Upper lobe of left lung (tissue), 6 donors: ENCODE data around the gene PRR5. TPM values are rescaled to one million over a fixed set of nuclear protein-coding genes. Genes with fewer than 3 reads are reported as not detected.

Experiments
- ATAC-seq, 2 donors: fragments of 200-7000 bp; cut with Tn5 transposase; one replicate each; pipeline ENCODE4 v1.9.1; 2022; ENCODE audit warnings: mild to moderate bottlenecking in 2 of 2, moderate library complexity in 2 of 2; ENCODE audit not compliant: low FRiP score in 2 of 2
- DNase-seq, 2 donors: peaks; one replicate each; pipeline ENCODE4 v3.0.0-alpha.2; 2019 to 2020
- H3K27ac ChIP-seq, 4 donors: fragments of 200-600 bp; sonication (generic); one replicate each; pipeline ENCODE4 v1.5.1; 2016 to 2019
- H3K27me3 ChIP-seq, 4 donors: fragments of 200-600 bp; sonication (generic); one replicate each; pipeline ENCODE4 v1.5.1; 2017 to 2019
- H3K36me3 ChIP-seq, 4 donors: fragments of 200-600 bp; sonication (generic); one replicate each; pipeline ENCODE4 v1.5.1; 2016 to 2019
- H3K4me1 ChIP-seq, 4 donors: fragments of 200-600 bp; sonication (generic); one replicate each; pipeline ENCODE4 v1.5.1; 2018 to 2019
- H3K4me3 ChIP-seq, 4 donors: fragments of 200-600 bp; sonication (generic); one replicate each; pipeline ENCODE4 v1.5.1; 2017 to 2019; ENCODE audit warnings: mild to moderate bottlenecking in 2 of 4, moderate library complexity in 1 of 4
- H3K9me3 ChIP-seq, 4 donors: fragments of 200-600 bp; sonication (generic); one replicate each; pipeline ENCODE4 v1.5.1; 2018 to 2019
- CTCF ChIP-seq, 6 experiments: fragments of 450-650 bp in 4 of 6; fragments of 200-600 bp in 2 of 6; sonication (generic) in 2 of 6; IDR thresholded peaks; one replicate each; pipeline ENCODE4 v1.5.1; 2016 to 2019; ENCODE audit warnings: antibody characterized with exemption in 6 of 6
- EP300 ChIP-seq, 4 donors: sonication (generic); formaldehyde crosslinking; IDR thresholded peaks; one replicate each; pipeline ENCODE4 v1.5.1; 2017; ENCODE audit warnings: antibody characterized with exemption in 4 of 4, control low read depth in 2 of 4
- POLR2A ChIP-seq, 4 donors: fragments of 450-650 bp; IDR thresholded peaks; one replicate each; pipeline ENCODE4 v1.5.1; 2016 to 2017; ENCODE audit warnings: antibody characterized with exemption in 4 of 4, mild to moderate bottlenecking in 2 of 4
- POLR2AphosphoS5 ChIP-seq, 2 donors: sonication (generic); formaldehyde crosslinking; IDR thresholded peaks; one replicate each; pipeline ENCODE4 v1.5.1; 2017; ENCODE audit warnings: antibody characterized with exemption in 2 of 2
- WGBS, 2 donors: methylation state at CpG; one replicate each; pipeline ENCODE4 v1.1.5; 2017 to 2018; 5-methylcytosine and 5-hydroxymethylcytosine counted together
- total RNA-seq, 6 donors: library from RNA; depleted of rRNA in 4 of 6; stranded (reverse); fragments of >200 nt in 4 of 6; gene quantifications; one replicate each; pipeline versions ENCODE4 v1.1.0 to v1.2.1, GENCODE V29; 2016 to 2021
- donor health status: DM: no; HTN: no; CAD: no; lungs with moderate emphysema.
- donor health status: DM: no; HTN: yes; CAD: no; lungs with severe emphysema.

PRR5 gene
- total RNA-seq, 6 donors from 2014 or later, result 13.1 to 68.1 (median 15.8) TPM

GRCh38 chr22:44661070-44661469 lies 40.9 kb upstream of the PRR5 start:
- TF ChIP-seq POLR2A (IDR thresholded peaks at IDR 0.05), result no peak
- no peak for TF ChIP-seq EP300 (IDR thresholded peaks at IDR 0.05)
- TF ChIP-seq POLR2AphosphoS5 (IDR thresholded peaks at IDR 0.05), result no peak
- no peak for TF ChIP-seq CTCF (IDR thresholded peaks at IDR 0.05)
- Histone ChIP-seq H3K36me3 (no peaks in the 10 kb centered on the region), H3K9me3 (no peaks in the 10 kb centered on the region), H3K27me3 (no peaks in the 10 kb centered on the region), H3K4me1 (peaks cover 19 to 33% (median 29%) of the 10 kb centered on the region in 4 donors), H3K4me3 (no peak overlapping the region), H3K27ac (no peak overlapping the region)
- WGBS, 2 donors, result 71 to 82% methylated on average over 10 to 14 of the region's 14 CpGs
- no peak for DNase-seq
- peak in 1 of 2 donors; percentile 45 for ATAC-seq

- no peak for ATAC-seq
- TF ChIP-seq POLR2AphosphoS5 (IDR thresholded peaks at IDR 0.05) (no peak), EP300 (IDR thresholded peaks at IDR 0.05) (no peak), POLR2A (IDR thresholded peaks at IDR 0.05) (no peak), CTCF (IDR thresholded peaks at IDR 0.05) (no peak)
- Histone ChIP-seq H3K27me3 (no peaks in the 10 kb centered on the region), H3K36me3 (no peaks in the 10 kb centered on the region), H3K27ac (no peak overlapping the region), H3K4me3 (no peak overlapping the region), H3K9me3 (no peaks in the 10 kb centered on the region), H3K4me1 (peaks cover 19 to 40% (median 29%) of the 10 kb centered on the region in 4 donors)
- WGBS, 2 donors, result 73 to 75% methylated on average over 10 to 14 of the region's 14 CpGs
- DNase-seq, result no peak
Measured at GRCh38 chr22:44661659-44662569, 40.1 kb upstream of the PRR5 start.

- DNase-seq, result no peak
- no peaks in the 10 kb centered on the region for H3K9me3 ChIP-seq
- peaks cover 19 to 51% (median 29%) of the 10 kb centered on the region in 4 donors for H3K4me1 ChIP-seq
- TF ChIP-seq POLR2A (IDR thresholded peaks at IDR 0.05), result no peak
- TF ChIP-seq POLR2AphosphoS5 (IDR thresholded peaks at IDR 0.05), result no peak
- no peak for TF ChIP-seq EP300 (IDR thresholded peaks at IDR 0.05)
- no peak for TF ChIP-seq CTCF (IDR thresholded peaks at IDR 0.05)
- peak overlapping the region in 1 of 4 donors; percentile 48 for H3K27ac ChIP-seq
- WGBS, 2 donors, result 92 to 93% methylated on average over 4 to 5 of the region's 5 CpGs
- no peaks in the 10 kb centered on the region for H3K36me3 ChIP-seq
- no peak overlapping the region for H3K4me3 ChIP-seq
- peaks cover 0 to 3% (median 0%) of the 10 kb centered on the region in 4 donors for H3K27me3 ChIP-seq
- no peak for ATAC-seq
Measured at GRCh38 chr22:44663256-44663999, 38.6 kb upstream of the PRR5 start.

- TF ChIP-seq POLR2AphosphoS5 (IDR thresholded peaks at IDR 0.05) (peak in 1 of 2 donors; percentile 28), POLR2A (IDR thresholded peaks at IDR 0.05) (no peak)
- Histone ChIP-seq H3K27me3 (peaks cover 0 to 8% (median 3%) of the 10 kb centered on the region in 4 donors), H3K27ac (peak overlapping the region in 3 of 4 donors; percentile 48 to 56 (median 55)), H3K9me3 (no peaks in the 10 kb centered on the region), H3K36me3 (no peaks in the 10 kb centered on the region), H3K4me3 (no peak overlapping the region), H3K4me1 (peaks cover 20 to 50% (median 29%) of the 10 kb centered on the region in 4 donors)
- peak in 1 of 2 donors; percentile 67 for DNase-seq
- peak in 1 of 2 donors; percentile 61 for ATAC-seq
- 26 to 46% methylated on average over 2 to 11 of the region's 11 CpGs for WGBS, 2 donors
Measured at GRCh38 chr22:44664149-44664548, 37.9 kb upstream of the PRR5 start.

GRCh38 chr22:44665115-44665514 lies 36.9 kb upstream of the PRR5 start:
- Histone ChIP-seq H3K9me3 (no peaks in the 10 kb centered on the region), H3K4me1 (peaks cover 24 to 58% (median 35%) of the 10 kb centered on the region in 4 donors), H3K27ac (no peak overlapping the region), H3K4me3 (no peak overlapping the region), H3K36me3 (no peaks in the 10 kb centered on the region), H3K27me3 (peaks cover 0 to 13% (median 6%) of the 10 kb centered on the region in 4 donors)
- DNase-seq (peak in 1 of 2 donors; percentile 53), ATAC-seq (peak in 1 of 2 donors; percentile 58)
- peak in 1 of 2 donors; percentile 13 for TF ChIP-seq POLR2AphosphoS5 (IDR thresholded peaks at IDR 0.05)
- TF ChIP-seq POLR2A (IDR thresholded peaks at IDR 0.05), result no peak
- 46 to 48% methylated on average over 9 of the region's 9 CpGs for WGBS, 2 donors
